ENCODE results near the gene DNM3.
"Not testable (repeated sequence)": the region's sequence is repeated elsewhere in the genome, so short reads cannot be mapped to it uniquely, and the experiment has no call there.

The DNM3 gene

DNA sequence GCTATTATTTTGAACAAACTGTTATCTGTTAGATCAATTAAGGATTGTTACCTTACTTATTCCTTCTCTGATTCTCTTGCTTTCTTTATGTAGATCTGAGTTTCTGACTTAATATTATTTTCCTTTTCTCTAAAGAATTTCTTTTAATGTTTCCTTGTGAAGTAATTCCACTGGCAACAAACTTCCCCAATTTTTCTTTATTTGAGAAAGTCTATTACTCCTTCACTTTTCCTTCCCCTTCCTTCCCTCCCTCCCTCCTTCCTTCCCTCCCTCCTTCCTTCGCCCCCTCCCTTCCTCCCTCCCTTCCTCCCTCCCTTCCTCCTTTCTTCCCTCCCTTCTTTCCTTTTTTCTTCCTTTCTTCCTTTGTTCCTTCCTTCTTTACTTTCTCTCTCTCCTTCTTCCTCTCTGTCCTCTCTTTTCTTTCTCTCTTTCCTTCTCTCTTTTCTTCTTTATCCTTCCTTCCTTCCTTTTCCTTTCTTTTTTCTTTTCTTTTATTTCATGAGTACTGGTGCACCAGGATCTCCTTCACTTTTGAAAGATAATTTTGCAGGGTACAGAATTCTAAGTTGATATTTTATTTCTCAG, 177.5 kb downstream of the DNM3 start:
- H4K20me1 ChIP-seq (ENCODE audit: control insufficient read depth, insufficient read depth, low read depth, low read length): no peaks in the 10 kb centered on the region
- H3K4me1 ChIP-seq (ENCODE audit: control insufficient read depth, low read length): no peaks in the 10 kb centered on the region
- no peak overlapping the region for H3K27ac ChIP-seq (ENCODE audit: low read depth, low read length)
- H3K9me2 ChIP-seq (replicated peaks; ENCODE audit: control insufficient read depth, low read length): no peaks in the 10 kb centered on the region
- H3K9me3 ChIP-seq (ENCODE audit: control insufficient read depth, insufficient read depth, low read length): no peaks in the 10 kb centered on the region
- TF ChIP-seq EZH2phosphoT487 (IDR thresholded peaks at IDR 0.05; ENCODE audit: borderline replicate concordance, low read length): no peak
- no peak for TF ChIP-seq CTCF (IDR thresholded peaks at IDR 0.05; ENCODE audit: low read depth, low read length, poor library complexity, severe bottlenecking)
- H3K79me2 ChIP-seq (ENCODE audit: control insufficient read depth, low read length): no peaks in the 10 kb centered on the region
- no peak overlapping the region for H3K4me3 ChIP-seq (ENCODE audit: low read length)
- H3F3A ChIP-seq (ENCODE audit: control insufficient read depth, insufficient read depth): no peaks in the 10 kb centered on the region
- no peaks in the 10 kb centered on the region for H3K36me3 ChIP-seq (ENCODE audit: control insufficient read depth, low read length)
- no peak overlapping the region for H3K4me2 ChIP-seq (ENCODE audit: low read length)
- no peaks in the 10 kb centered on the region for H3K27me3 ChIP-seq (ENCODE audit: control insufficient read depth, low read length)

GRCh38 chr1:172019976-172020375, 178.7 kb downstream of the DNM3 start:
- Histone ChIP-seq H3K4me1 (ENCODE audit: control insufficient read depth, low read length) (no peaks in the 10 kb centered on the region), H3F3A (ENCODE audit: control insufficient read depth, insufficient read depth) (no peaks in the 10 kb centered on the region), H3K4me3 (ENCODE audit: low read length) (no peak overlapping the region), H3K79me2 (ENCODE audit: control insufficient read depth, low read length) (no peaks in the 10 kb centered on the region), H3K4me2 (ENCODE audit: low read length) (no peak overlapping the region), H3K27me3 (ENCODE audit: control insufficient read depth, low read length) (no peaks in the 10 kb centered on the region), H3K36me3 (ENCODE audit: control insufficient read depth, low read length) (no peaks in the 10 kb centered on the region), H3K9me3 (ENCODE audit: control insufficient read depth, insufficient read depth, low read length) (no peaks in the 10 kb centered on the region), H3K9me2 (replicated peaks; ENCODE audit: control insufficient read depth, low read length) (no peaks in the 10 kb centered on the region), H4K20me1 (ENCODE audit: control insufficient read depth, insufficient read depth, low read depth, low read length) (no peaks in the 10 kb centered on the region), H3K27ac (ENCODE audit: low read depth, low read length) (no peak overlapping the region)
- no peak for TF ChIP-seq CTCF (IDR thresholded peaks at IDR 0.05; ENCODE audit: low read depth, low read length, poor library complexity, severe bottlenecking)
- no peak for TF ChIP-seq EZH2phosphoT487 (IDR thresholded peaks at IDR 0.05; ENCODE audit: borderline replicate concordance, low read length)

DNA sequence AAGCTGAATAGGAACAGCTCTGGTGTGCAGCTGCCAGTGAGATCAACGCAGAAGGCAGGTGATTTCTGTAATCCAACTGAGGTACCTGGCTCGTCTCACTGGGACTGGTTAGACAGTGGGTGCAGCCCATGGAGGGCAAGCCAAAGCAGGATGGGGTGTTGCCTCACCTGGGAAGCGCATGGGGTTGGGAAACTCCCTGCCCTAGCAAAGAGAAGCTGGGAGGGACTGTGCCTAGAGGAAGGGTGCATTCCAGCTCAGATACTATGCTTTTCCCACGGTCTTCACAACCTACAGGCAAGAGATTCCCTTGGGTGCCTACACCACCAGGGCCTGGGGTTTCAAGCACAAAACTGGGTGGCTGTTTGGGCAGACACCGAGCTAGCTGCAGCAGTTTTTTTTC, 183.2 kb downstream of the DNM3 start:
- no peaks in the 10 kb centered on the region for H3K4me1 ChIP-seq (ENCODE audit: control insufficient read depth, low read length)
- H3F3A ChIP-seq (ENCODE audit: control insufficient read depth, insufficient read depth): no peaks in the 10 kb centered on the region
- no peaks in the 10 kb centered on the region for H3K36me3 ChIP-seq (ENCODE audit: control insufficient read depth, low read length)
- no peak overlapping the region for H3K27ac ChIP-seq (ENCODE audit: low read depth, low read length)
- no peaks in the 10 kb centered on the region for H3K9me3 ChIP-seq (ENCODE audit: control insufficient read depth, insufficient read depth, low read length)
- no peaks in the 10 kb centered on the region for H3K79me2 ChIP-seq (ENCODE audit: control insufficient read depth, low read length)
- no peak for TF ChIP-seq CTCF (IDR thresholded peaks at IDR 0.05; ENCODE audit: low read depth, low read length, poor library complexity, severe bottlenecking)
- TF ChIP-seq EZH2phosphoT487 (IDR thresholded peaks at IDR 0.05; ENCODE audit: borderline replicate concordance, low read length): no peak
- no peak overlapping the region for H3K4me3 ChIP-seq (ENCODE audit: low read length)
- no peak overlapping the region for H3K4me2 ChIP-seq (ENCODE audit: low read length)
- no peaks in the 10 kb centered on the region for H3K27me3 ChIP-seq (ENCODE audit: control insufficient read depth, low read length)
- H3K9me2 ChIP-seq (replicated peaks; ENCODE audit: control insufficient read depth, low read length): no peaks in the 10 kb centered on the region
- H4K20me1 ChIP-seq (ENCODE audit: control insufficient read depth, insufficient read depth, low read depth, low read length): no peaks in the 10 kb centered on the region

- not testable (repeated sequence) for H3K9me3 ChIP-seq (ENCODE audit: control insufficient read depth, insufficient read depth, low read length); H3K9me2 ChIP-seq (replicated peaks; ENCODE audit: control insufficient read depth, low read length); H3K27ac ChIP-seq (ENCODE audit: low read depth, low read length); H3K4me2 ChIP-seq (ENCODE audit: low read length); H3K4me1 ChIP-seq (ENCODE audit: control insufficient read depth, low read length); H3K36me3 ChIP-seq (ENCODE audit: control insufficient read depth, low read length); H3F3A ChIP-seq (ENCODE audit: control insufficient read depth, insufficient read depth); H3K79me2 ChIP-seq (ENCODE audit: control insufficient read depth, low read length); H3K4me3 ChIP-seq (ENCODE audit: low read length); H3K27me3 ChIP-seq (ENCODE audit: control insufficient read depth, low read length); H4K20me1 ChIP-seq (ENCODE audit: control insufficient read depth, insufficient read depth, low read depth, low read length)
These were observed 183.8 kb downstream of the DNM3 start for GRCh38 chr1:172024944-172025738.

Data from DOHH2 (cell line).